ENCODE data around the gene GLRA2.

The GLRA2 gene

GRCh38 chrX:14712096-14712495 lies 182.8 kb downstream of the GLRA2 start:
- DNase-seq = no peak

GRCh38 chrX:14717949-14718348 lies 188.6 kb downstream of the GLRA2 start:
- DNase-seq = no peak

GRCh38 chrX:14718403-14718802 lies 189.1 kb downstream of the GLRA2 start:
- no peak for DNase-seq

- DNase-seq = no peak
Observed at GRCh38 chrX:14729058-14729457, 199.7 kb downstream of the GLRA2 start.

GRCh38 chrX:14738643-14739042 lies 209.3 kb downstream of the GLRA2 start:
- DNase-seq = no peak

GRCh38 chrX:14753441-14753840 lies 224.1 kb downstream of the GLRA2 start:
- DNase-seq = no peak

- no peak for DNase-seq
Observed at GRCh38 chrX:14758029-14758491, 228.7 kb downstream of the GLRA2 start.

GRCh38 chrX:14775416-14775815 lies 246.1 kb downstream of the GLRA2 start:
- DNase-seq = no peak

- DNase-seq = no peak
Observed at GRCh38 chrX:14776901-14777300, 247.6 kb downstream of the GLRA2 start.

- no peak for DNase-seq
Observed at GRCh38 chrX:14777525-14777924, 248.2 kb downstream of the GLRA2 start.

- no peak for DNase-seq
Observed at GRCh38 chrX:14779580-14779979, 250.2 kb downstream of the GLRA2 start.

All from NCI-H774 (cell line).